HG02870 (cell line): ENCODE results near the gene B4GALNT1.
"Not testable (repeated sequence)": the region's sequence is repeated elsewhere in the genome, so short reads cannot be mapped to it uniquely, and the experiment has no call there.

Experiments used
- ATAC-seq: cut with Tn5 transposase; IDR thresholded peaks from one replicate; pipeline ENCODE4 v1.9.1; 2021; ENCODE audit warnings: mild to moderate bottlenecking, moderate library complexity; ENCODE audit not compliant: unreplicated experiment

B4GALNT1 gene

DNA sequence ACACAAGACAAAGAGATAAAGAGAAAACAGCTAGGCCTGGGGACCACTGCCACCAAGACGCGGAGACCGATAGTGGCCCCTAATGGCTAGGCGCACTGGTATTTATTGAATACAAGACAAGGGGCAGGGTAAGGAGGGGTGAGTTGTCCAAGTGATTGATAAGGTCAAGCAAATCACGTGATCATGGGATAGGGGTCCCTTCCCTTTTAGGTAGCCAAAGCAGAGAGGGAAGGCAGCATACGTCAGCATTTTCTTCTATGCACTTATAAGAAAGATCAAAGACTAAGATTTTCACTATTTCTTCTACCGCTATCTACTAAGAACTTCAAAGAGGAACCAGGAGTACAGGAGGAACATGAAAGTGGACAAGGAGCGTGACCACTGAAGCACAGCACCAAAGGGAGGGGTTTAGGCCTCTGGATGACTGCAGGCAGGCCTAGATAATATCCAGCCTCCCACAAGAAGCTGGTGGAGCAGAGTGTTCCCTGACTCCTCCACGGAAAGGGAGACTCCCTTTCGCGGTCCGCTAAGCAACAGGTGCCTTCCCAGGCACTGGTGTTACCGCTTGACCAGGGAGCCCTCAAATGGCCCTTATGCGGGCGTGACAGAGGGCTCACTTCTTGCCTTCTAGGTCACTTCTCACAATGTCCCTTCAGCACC is 43.9 kb downstream of the B4GALNT1 start:
- not testable (repeated sequence) for ATAC-seq

DNA sequence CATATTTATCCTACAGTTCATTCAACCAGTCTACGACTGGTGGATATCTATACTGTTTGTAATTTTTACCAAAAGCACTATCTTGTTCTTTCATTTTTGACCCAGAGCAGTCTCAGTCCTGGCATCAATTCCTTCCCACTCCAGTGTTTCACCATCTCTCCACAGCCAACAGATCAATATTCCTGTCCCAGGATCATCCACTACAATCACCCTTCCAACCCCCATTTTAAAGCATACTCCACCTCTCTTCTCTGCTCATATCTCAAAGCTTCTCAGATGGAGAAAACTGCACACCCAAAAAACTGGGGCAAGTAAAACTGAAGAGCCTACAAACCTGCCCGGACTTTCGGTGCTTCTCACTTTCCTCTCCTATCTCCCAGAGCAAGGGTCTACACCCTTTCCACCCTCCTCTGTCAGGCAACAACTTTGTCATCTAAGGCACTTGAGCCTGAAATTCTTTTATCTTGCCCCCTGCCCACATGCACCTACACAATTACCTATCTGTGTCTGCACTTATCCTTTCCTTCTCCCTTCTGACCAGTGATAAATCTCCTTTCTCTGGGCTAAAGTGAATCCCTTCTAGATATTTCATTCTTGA is 46.1 kb downstream of the B4GALNT1 start:
- no peak for ATAC-seq

DNA sequence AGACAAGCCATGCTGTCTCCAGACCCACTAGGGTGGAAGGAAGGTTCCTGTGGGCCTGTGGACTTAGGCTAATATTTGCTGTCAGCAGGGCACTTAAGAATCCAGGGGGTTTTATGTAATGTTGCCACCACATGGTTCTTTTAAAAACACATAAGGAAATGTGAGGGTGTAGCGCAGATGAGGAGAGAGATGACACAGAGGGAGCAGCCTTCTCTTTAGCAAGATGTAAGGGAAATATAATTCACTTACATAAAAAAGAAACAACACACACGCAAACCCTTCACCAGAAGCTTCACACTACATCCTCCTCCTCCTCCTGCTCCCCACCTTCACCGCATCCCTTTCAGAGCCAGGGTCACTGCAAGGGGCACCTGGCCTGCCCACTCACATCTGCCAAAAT is 46.9 kb downstream of the B4GALNT1 start:
- ATAC-seq = no peak

DNA sequence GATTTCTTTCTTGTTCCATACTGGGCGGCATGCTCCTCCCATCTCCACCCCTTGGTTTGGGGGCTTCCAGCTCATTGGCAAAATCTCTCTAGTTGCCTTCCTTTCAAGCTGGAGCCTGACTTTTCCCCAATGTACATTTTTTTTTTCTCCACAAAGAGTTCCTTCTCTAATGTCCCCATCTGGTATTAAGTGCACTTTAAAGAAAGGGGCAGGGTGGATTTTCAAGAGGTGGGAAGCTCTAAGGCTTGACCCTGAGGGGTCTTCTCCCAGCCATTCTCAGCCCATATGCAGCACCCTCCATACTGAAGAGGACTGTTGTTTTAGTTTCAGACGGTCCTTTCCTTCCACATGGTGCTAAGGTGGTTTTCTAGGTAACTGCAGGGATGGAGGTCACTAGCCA is 47.8 kb downstream of the B4GALNT1 start:
- ATAC-seq = no peak

DNA sequence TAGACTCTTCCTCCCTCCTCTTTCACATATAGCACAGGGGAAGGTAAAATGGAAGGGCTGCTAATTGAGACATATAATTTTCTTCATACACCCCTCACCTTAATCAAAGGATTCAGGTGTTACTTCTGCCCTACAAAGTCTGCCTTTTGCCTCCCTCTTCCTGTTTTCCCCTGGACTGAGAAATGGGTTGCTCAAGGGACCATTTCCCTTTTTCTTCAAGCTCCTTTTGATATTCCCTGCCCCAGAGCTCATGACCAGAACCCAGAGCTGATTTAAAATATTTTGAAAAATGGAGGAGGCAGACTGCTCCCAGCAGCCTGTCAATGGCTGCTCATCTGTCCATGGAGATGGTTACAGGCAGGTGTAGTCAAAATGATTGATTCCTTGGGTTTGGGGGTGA is 48.3 kb downstream of the B4GALNT1 start:
- no peak for ATAC-seq

DNA sequence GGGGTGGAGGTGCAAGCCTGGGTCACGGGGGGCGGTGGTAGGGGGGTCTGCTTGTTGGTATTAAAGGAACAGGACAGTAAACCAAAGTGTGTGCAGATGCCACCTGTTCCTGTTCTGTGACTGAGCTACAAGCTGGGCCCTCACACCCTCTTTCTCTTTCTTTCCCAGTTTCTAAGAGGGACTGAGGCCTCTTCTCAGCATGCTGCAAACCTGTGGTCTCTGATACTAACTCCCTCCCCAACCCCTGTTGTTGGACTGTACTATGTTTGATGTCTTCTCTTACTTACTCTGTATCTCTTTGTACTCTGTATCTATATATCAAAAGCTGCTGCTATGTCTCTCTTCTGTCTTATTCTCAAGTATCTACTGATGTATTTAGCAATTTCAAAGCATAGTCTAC is 49.0 kb downstream of the B4GALNT1 start:
- ATAC-seq = no peak

DNA sequence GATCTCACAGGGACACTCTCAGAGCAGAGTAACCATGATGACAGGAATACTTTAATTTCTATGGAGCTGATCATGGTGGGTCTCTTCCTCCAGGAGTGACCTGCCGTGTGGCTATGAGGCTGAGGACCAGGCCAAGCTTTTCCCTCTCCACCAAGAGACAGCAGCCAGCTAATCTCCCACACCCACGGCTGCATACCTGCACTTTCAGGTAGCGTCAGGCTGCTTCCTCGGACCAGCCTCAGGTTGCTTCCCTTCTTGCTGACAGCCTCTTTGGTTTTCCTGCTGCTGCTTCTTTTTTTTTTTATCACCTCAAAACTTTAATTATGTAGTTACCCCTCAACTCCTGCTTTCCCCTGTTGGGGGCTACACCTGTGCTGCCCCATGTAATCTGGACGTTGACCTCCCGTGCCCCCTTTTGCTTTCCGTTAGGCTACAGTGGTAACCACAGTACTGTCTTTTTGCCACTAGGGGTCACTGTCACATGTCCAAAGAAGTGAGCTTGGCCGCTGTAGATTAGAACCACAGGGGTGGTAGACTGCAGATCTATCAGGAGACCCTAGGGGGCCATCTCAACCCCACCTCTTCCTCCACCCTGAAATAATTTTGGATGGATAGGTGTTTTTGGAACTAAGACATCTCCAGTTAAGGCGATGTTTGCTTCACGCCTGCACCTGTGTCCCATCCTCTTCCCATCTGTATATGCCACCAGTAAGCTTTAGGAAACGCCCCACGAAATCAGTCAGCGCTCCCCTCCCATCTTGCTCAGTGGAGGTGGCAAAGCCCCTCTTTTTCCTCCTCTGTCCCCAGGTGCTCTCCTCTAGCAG is 49.8 kb downstream of the B4GALNT1 start:
- peak; percentile 89 for ATAC-seq

DNA sequence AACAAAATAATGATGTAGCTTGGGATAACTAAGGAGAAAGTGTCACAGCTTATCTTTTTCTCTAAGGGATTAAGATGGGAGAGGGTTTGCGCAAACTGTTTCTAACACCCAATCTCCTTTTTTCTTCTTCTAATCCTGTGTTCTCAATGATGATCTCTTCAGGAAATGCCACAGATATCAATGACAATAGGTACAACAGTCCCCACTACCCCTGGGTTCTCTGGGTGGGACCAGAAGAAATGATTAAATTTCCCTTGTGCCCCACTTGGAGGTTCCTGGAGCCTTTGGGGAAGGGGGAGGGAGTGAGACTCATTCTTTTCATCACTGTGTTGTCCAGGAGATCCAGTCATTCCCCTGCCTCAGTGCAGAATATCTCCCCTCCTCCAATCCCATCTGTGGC is 50.6 kb downstream of the B4GALNT1 start:
- no peak for ATAC-seq

DNA sequence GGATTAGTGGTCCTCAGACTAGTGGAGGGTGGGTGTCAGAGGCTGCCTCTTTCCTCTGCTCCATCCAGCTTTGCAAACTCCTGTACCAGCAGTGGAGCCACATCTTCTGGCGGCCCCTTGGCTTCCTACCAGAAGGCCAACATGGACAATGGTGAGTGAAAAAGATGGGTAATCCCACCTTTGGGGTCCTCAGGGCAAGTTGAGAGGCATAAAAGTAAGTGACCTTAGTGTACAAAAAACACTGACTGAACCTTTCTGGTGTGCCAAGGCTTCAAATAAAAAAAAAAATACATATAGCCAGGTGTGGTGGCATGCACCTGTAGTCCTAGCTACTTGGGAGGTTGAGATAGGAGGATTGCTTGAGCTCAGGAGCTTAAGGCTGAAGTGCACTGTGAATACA is 51.2 kb downstream of the B4GALNT1 start:
- no peak for ATAC-seq

DNA sequence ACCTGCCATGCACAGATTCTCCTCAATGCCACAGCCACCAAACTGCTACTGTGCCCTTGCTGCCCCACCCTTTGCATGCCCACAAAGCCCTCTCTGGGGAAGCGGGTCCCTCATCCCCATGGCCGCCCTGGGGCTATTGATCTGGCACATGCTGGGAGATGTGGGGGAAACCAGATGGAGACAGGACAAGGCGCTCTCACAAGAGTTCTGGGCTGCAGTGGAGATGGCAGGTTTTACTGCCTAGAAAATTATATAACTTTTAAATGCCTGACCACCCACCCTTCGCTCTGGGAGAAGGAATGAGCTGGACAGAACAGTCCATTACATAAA is 52.6 kb downstream of the B4GALNT1 start:
- ATAC-seq = no peak

DNA sequence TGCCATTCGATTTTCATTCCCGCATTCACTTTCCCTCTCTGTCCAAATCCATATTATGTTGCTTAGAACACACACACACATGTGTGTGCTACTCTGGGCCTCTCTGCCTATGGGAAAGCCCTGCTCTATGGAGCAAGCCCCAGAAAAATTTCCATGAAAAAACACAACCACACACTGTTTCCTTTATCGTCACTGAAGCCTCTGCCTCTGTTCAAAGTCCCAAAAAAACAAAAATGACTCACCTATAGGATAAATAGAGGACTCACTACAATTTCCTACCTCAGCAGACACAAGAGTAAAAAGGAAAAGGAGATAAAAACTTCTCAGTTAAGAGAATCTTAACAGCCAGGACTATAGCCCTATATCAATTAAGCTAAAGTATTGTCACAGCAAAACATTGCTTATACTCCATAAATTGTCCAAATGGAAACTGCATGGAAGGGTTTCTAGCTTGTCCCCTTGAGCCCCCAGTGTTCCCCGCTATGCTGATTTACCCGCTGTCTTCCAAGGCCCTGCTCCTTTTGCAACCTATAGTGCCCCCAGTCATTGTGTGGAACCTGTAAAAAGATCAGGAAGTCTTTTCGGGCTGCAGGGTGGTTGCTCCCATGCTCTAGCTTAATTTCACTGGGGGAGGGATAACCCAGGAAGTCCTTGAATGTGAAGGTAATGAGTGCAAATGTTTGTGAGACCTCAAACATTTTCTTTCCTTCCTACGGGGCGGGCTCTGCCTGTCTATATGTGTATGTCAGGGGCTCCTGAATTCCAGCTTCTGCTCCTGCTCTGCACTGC is 53.1 kb downstream of the B4GALNT1 start:
- no peak for ATAC-seq

DNA sequence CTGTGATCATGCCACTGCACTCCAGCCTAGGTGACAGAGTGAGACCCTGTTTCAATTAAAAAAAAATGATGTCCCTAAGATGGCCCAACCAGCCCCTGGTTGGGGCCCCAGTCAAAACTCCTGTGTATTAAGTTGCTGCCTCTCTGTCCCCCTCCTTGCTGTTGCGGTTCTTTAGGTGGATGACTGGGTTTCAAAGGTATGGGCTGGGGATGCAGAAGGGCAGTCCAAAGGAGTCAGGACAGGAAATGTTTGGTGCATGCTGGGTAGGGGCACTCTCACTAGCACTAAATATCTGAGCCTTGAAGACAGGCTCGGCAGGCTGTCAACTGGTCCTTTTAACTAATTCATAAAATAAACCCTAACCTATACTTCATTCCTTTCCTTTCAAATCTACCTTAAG is 54.0 kb downstream of the B4GALNT1 start:
- no peak for ATAC-seq

DNA sequence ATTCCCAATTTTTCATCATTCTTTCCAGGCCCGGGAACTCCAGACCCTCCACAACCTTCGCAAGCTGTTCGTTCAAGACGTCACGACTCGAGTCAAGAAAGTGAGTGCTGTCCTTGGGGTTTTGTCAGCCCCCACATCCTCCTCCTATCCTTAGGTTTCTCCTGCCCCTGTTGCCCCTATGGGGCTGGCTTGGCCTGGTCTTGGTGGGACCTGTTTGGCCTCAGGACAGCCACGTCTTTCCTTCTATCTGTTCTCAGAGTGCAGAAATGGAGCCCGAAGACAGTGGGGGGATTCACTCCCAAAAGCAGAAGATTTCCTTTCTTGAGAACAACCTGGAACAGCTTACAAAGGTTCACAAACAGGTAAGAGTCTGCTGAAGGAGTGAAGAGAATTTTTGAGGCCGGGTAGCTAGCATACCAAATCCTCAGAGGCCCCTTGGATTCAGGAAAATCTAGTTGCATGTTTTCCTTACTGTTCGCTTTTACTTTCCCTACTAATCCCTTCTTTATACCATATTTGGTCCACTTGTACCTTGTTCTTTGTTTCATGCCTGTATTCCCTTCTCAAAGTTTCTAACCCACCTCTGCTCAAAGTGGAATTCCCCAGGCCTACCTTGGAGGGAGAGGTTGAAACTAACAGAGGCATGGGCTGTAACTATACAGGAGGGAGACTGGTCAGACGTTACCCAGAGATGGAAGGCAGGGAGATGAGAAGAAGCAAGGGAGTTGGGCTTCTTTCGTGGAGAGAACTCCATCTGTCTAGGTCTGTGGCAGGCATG is 54.8 kb downstream of the B4GALNT1 start:
- no peak for ATAC-seq

DNA sequence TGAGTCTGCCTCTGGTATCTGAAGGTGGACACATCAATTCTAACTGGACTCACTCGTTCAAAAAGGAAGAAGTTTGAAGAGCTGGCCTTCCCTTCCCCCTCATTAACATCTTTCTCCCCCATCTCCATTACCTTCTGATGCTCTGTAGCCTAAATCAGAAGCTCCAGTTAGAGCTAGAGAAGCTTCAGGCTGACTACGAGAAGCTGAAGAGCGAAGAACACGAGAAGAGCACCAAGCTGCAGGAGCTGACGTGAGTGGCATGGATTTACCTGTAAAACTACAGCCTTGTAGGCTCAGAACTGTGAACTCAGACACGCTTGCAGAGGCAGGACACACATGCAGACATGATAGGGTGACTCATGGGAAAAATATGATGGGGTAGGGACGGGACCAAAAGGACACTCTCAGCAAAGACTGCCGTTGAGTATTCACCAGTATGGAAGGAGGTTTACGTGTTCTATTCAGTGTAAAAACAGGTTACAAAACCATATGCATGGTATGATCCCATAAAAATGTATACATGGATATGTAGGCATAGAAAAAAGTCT is 56.3 kb downstream of the B4GALNT1 start:
- no peak for ATAC-seq
